Epithelial cell of proximal tubule (primary cell): Measurements from ENCODE around the gene CANT1. TPM values are rescaled to one million over a fixed set of nuclear protein-coding genes. Genes with fewer than 3 reads are reported as not detected.
"Not testable (repeated sequence)": the region's sequence is repeated elsewhere in the genome, so short reads cannot be mapped to it uniquely, and the experiment has no call there.

Source experiments
- DNase-seq: peaks from one replicate; pipeline ENCODE4 v3.0.0-alpha.2; 2011; ENCODE audit warnings: low read depth
- H3K4me3 ChIP-seq: 2 replicates; pipeline ENCODE4 v1.5.1; 2011; ENCODE audit warnings: low read depth, mild to moderate bottlenecking, low read length
- CTCF ChIP-seq: conservative IDR thresholded peaks from 2 replicates; pipeline ENCODE4 v1.5.1; 2012; ENCODE audit warnings: low read depth, mild to moderate bottlenecking, low read length
- total RNA-seq: library from RNA; depleted of rRNA; stranded (reverse); fragments of >200 nt; gene quantifications from 2 replicates; pipeline ENCODE4 v1.2.3, GENCODE V29; 2015

Gene CANT1
- total RNA-seq, 1 donor from 2014 or later: 60.3 TPM

GRCh38 chr17:78951967-78952551 lies 57.5 kb downstream of the CANT1 start:
- no peak overlapping the region for H3K4me3 ChIP-seq
- DNase-seq: no peak
- TF ChIP-seq CTCF: no peak

- H3K4me3 ChIP-seq: no peak overlapping the region
- no peak for DNase-seq
- no peak for TF ChIP-seq CTCF
These were observed 58.7 kb downstream of the CANT1 start for GRCh38 chr17:78950870-78951269.

- no peak for TF ChIP-seq CTCF
- no peak for DNase-seq
- H3K4me3 ChIP-seq: no peak overlapping the region
These were observed 62.1 kb downstream of the CANT1 start for GRCh38 chr17:78947235-78948149.

GRCh38 chr17:78946631-78947030 lies 62.9 kb downstream of the CANT1 start:
- no peak for TF ChIP-seq CTCF
- H3K4me3 ChIP-seq: no peak overlapping the region
- no peak for DNase-seq

GRCh38 chr17:78946131-78946530 lies 63.4 kb downstream of the CANT1 start:
- H3K4me3 ChIP-seq: no peak overlapping the region
- no peak for DNase-seq
- TF ChIP-seq CTCF: no peak

- DNase-seq, H3K4me3 ChIP-seq: not testable (repeated sequence)
These were observed 64.1 kb downstream of the CANT1 start for GRCh38 chr17:78945455-78945854.

- DNase-seq: no peak
- no peak for TF ChIP-seq CTCF
- H3K4me3 ChIP-seq: no peak overlapping the region
These were observed 64.6 kb downstream of the CANT1 start for GRCh38 chr17:78944956-78945355.
